Measurements from ENCODE around the gene TMEM51. TPM values are rescaled to one million over a fixed set of nuclear protein-coding genes. Genes with fewer than 3 reads are reported as not detected.

The TMEM51 gene
- total and polyA plus RNA-seq, 9 of the 15 experiments (the other 6 are each of a cell fraction or from before 2014, with no cell fraction given) = 0.06 to 1.4 (median 0.58) TPM

- TF ChIP-seq FIP1L1 (IDR thresholded peaks at IDR 0.05; ENCODE audit: low read depth, low read length, poor library complexity, severe bottlenecking) = no peak
- no peak for TF ChIP-seq MAZ (CRISPR knock-in tag; conservative IDR thresholded peaks at IDR 0.05 in 1 of 2, IDR thresholded peaks at IDR 0.05 in 1 of 2)
- TF ChIP-seq TCF15 (CRISPR knock-in tag; IDR thresholded peaks at IDR 0.05) = no peak
- TF ChIP-seq NRF1 (conservative IDR thresholded peaks at IDR 0.05 in 1 of 2, IDR thresholded peaks at IDR 0.05 in 1 of 2) = peak; percentile 19 to 43; a peak in 2 of 4 replicates
- TF ChIP-seq L3MBTL2 (IDR thresholded peaks at IDR 0.05) = peak; percentile 72
- TF ChIP-seq ZFP1 (CRISPR knock-in tag; IDR thresholded peaks at IDR 0.05) = no peak
- no peak for TF ChIP-seq GTF2F1 (IDR thresholded peaks at IDR 0.05; ENCODE audit: low read depth, low read length)
- TF ChIP-seq ZNF707 (CRISPR knock-in tag; conservative IDR thresholded peaks at IDR 0.05) = no peak
- TF ChIP-seq, protein P1, sequence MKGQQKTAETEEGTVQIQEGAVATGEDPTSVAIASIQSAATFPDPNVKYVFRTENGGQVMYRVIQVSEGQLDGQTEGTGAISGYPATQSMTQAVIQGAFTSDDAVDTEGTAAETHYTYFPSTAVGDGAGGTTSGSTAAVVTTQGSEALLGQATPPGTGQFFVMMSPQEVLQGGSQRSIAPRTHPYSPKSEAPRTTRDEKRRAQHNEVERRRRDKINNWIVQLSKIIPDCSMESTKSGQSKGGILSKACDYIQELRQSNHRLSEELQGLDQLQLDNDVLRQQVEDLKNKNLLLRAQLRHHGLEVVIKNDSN (CRISPR knock-in tag; IDR thresholded peaks at IDR 0.05) = no peak
- TF ChIP-seq SP2 (IDR thresholded peaks at IDR 0.05; ENCODE audit: extremely low read depth, low read depth, low read length, poor library complexity, severe bottlenecking) = no peak
- TF ChIP-seq MED1 (CRISPR knock-in tag; IDR thresholded peaks at IDR 0.05; ENCODE audit: borderline replicate concordance) = no peak
- no peak for TF ChIP-seq ZBTB11 (CRISPR knock-in tag; IDR thresholded peaks at IDR 0.05)
- no peak for TF ChIP-seq E2F8 (IDR thresholded peaks at IDR 0.05; ENCODE audit: low read depth, partially characterized antibody)
- no peak for TF ChIP-seq ZSCAN32 (CRISPR knock-in tag; IDR thresholded peaks at IDR 0.05)
- no peak for TF ChIP-seq ZNF146 (CRISPR knock-in tag; IDR thresholded peaks at IDR 0.05; ENCODE audit: unreplicated experiment)
- no peak for TF ChIP-seq KHSRP (IDR thresholded peaks at IDR 0.05)
- TF ChIP-seq ELK1 (CRISPR knock-in tag; IDR thresholded peaks at IDR 0.05) = no peak
- TF ChIP-seq, protein P2, sequence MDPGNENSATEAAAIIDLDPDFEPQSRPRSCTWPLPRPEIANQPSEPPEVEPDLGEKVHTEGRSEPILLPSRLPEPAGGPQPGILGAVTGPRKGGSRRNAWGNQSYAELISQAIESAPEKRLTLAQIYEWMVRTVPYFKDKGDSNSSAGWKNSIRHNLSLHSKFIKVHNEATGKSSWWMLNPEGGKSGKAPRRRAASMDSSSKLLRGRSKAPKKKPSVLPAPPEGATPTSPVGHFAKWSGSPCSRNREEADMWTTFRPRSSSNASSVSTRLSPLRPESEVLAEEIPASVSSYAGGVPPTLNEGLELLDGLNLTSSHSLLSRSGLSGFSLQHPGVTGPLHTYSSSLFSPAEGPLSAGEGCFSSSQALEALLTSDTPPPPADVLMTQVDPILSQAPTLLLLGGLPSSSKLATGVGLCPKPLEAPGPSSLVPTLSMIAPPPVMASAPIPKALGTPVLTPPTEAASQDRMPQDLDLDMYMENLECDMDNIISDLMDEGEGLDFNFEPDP (CRISPR knock-in tag; IDR thresholded peaks at IDR 0.05) = no peak
Observed at GRCh38 chr1:15177710-15178166, 24.2 kb downstream of the TMEM51 start (continued).
